ENCODE measurements around the gene CD44.

DNA sequence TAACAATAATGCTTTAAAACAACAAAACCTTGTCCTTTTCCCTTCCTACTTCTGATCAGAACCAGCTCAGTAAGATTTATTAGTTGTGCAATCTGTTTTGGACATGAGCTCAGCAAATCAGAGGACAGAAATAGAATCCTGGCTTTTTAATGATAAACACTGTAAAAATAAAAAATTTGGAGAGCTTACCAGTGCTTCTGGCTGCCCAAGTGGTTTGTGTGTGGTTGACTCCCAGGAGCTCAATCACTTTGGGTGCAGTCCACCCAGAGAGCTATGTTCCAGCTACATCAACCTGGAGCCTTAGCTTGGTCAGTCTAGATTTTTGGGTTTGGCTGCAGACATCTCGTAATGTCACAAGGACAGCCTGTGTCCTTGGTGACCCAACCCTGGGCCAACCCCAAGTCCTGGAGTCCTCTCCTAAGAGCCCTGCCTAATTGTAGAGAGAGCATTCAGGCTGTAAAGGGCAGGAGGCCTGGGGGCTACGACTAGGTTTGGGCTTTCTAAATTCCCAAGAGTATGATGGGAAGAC is 28.5 kb downstream of the CD44 start:
- TF ChIP-seq ZFP3 (CRISPR knock-in tag; IDR thresholded peaks at IDR 0.05), result no peak
- no peak for TF ChIP-seq GLIS3 (CRISPR knock-in tag; IDR thresholded peaks at IDR 0.05)
- TF ChIP-seq ARNTL (CRISPR knock-in tag; IDR thresholded peaks at IDR 0.05; ENCODE audit: borderline replicate concordance, low read depth), result no peak
- no peak for TF ChIP-seq PPARA (CRISPR knock-in tag; IDR thresholded peaks at IDR 0.05; ENCODE audit: borderline replicate concordance)
- no peak for TF ChIP-seq RARB (CRISPR knock-in tag; IDR thresholded peaks at IDR 0.05)
- TF ChIP-seq, protein P1, sequence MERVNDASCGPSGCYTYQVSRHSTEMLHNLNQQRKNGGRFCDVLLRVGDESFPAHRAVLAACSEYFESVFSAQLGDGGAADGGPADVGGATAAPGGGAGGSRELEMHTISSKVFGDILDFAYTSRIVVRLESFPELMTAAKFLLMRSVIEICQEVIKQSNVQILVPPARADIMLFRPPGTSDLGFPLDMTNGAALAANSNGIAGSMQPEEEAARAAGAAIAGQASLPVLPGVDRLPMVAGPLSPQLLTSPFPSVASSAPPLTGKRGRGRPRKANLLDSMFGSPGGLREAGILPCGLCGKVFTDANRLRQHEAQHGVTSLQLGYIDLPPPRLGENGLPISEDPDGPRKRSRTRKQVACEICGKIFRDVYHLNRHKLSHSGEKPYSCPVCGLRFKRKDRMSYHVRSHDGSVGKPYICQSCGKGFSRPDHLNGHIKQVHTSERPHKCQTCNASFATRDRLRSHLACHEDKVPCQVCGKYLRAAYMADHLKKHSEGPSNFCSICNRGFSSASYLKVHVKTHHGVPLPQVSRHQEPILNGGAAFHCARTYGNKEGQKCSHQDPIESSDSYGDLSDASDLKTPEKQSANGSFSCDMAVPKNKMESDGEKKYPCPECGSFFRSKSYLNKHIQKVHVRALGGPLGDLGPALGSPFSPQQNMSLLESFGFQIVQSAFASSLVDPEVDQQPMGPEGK (CRISPR knock-in tag; IDR thresholded peaks at IDR 0.05; ENCODE audit: borderline replicate concordance), result no peak
- no peak for TF ChIP-seq ZFP30 (CRISPR knock-in tag; IDR thresholded peaks at IDR 0.05)
- TF ChIP-seq ZNF565 (CRISPR knock-in tag; conservative IDR thresholded peaks at IDR 0.05; ENCODE audit: low read depth), result no peak
- no peak for TF ChIP-seq ZNF8 (CRISPR knock-in tag; IDR thresholded peaks at IDR 0.05)
- TF ChIP-seq CSDC2 (CRISPR knock-in tag; IDR thresholded peaks at IDR 0.05), result no peak
- no peak for TF ChIP-seq POU6F1 (CRISPR knock-in tag; IDR thresholded peaks at IDR 0.05; ENCODE audit: borderline replicate concordance, low read depth)
- no peak for TF ChIP-seq ZC3H10 (CRISPR knock-in tag; IDR thresholded peaks at IDR 0.05)
- TF ChIP-seq TOX (CRISPR knock-in tag; IDR thresholded peaks at IDR 0.05; ENCODE audit: borderline replicate concordance), result no peak
